Measurements from ENCODE around the gene RAD18. TPM values are rescaled to one million over a fixed set of nuclear protein-coding genes. Genes with fewer than 3 reads are reported as not detected.
A peak's percentile ranks its signal among the peaks of the same experiment; 100 is the strongest.

The RAD18 gene
- total RNA-seq, 3 donors from 2014 or later = 8.6 to 26.3 (median 13.4) TPM

- Histone ChIP-seq H3K4me1 (no peaks in the 10 kb centered on the region), H3K4me3 (no peak overlapping the region), H3K27ac (no peak overlapping the region), H3K27me3 (no peaks in the 10 kb centered on the region), H3K36me3 (no peaks in the 10 kb centered on the region), H3K9me3 (no peaks in the 10 kb centered on the region)
- intact Hi-C loops (cut with DNase I; ENCODE audit: low total_unique reads) = no loop called here
- no peak for DNase-seq (ENCODE audit: low spot score in 2 of 2)
- TF ChIP-seq CTCF (IDR thresholded peaks at IDR 0.05) = no peak
- TF ChIP-seq POLR2AphosphoS5 (IDR thresholded peaks at IDR 0.05) = no peak
- no peak for TF ChIP-seq POLR2A (IDR thresholded peaks at IDR 0.05)
Observed at GRCh38 chr3:9007213-9007612, 43.9 kb upstream of the RAD18 start.

- no peak for TF ChIP-seq POLR2AphosphoS5 (IDR thresholded peaks at IDR 0.05)
- no peak for TF ChIP-seq CTCF (IDR thresholded peaks at IDR 0.05)
- no peak for TF ChIP-seq POLR2A (IDR thresholded peaks at IDR 0.05)
Observed at GRCh38 chr3:9000041-9000440, 36.8 kb upstream of the RAD18 start.

GRCh38 chr3:8997151-8997550 is 33.9 kb upstream of the RAD18 start:
- Histone ChIP-seq H3K9me3 (no peaks in the 10 kb centered on the region), H3K27ac (peak overlapping the region in 1 of 2 donors; percentile 35), H3K36me3 (no peaks in the 10 kb centered on the region), H3K4me1 (no peaks in the 10 kb centered on the region), H3K4me3 (no peak overlapping the region), H3K27me3 (no peaks in the 10 kb centered on the region)
- TF ChIP-seq POLR2A (IDR thresholded peaks at IDR 0.05) (no peak), POLR2AphosphoS5 (IDR thresholded peaks at IDR 0.05) (no peak), CTCF (IDR thresholded peaks at IDR 0.05) (no peak)
- no peak for DNase-seq (ENCODE audit: low spot score in 2 of 2)
- intact Hi-C loops (cut with DNase I; ENCODE audit: low total_unique reads) = no loop called here

More at GRCh38 chr3:9000041-9000440, 36.8 kb upstream of the RAD18 start:
- no peaks in the 10 kb centered on the region for H3K4me1 ChIP-seq
- no peak overlapping the region for H3K4me3 ChIP-seq
- no peaks in the 10 kb centered on the region for H3K9me3 ChIP-seq
- H3K27ac ChIP-seq = no peak overlapping the region
- no peaks in the 10 kb centered on the region for H3K36me3 ChIP-seq
- no peak for DNase-seq (ENCODE audit: low spot score in 2 of 2)
- intact Hi-C loops (cut with DNase I; ENCODE audit: low total_unique reads) = no loop called here
- no peaks in the 10 kb centered on the region for H3K27me3 ChIP-seq

- intact Hi-C loops (cut with DNase I; ENCODE audit: low total_unique reads) = no loop called here
- peak in 1 of 2 donors; percentile 29 for DNase-seq (ENCODE audit: low spot score in 2 of 2)
- no peaks in the 10 kb centered on the region for H3K4me1 ChIP-seq
- no peaks in the 10 kb centered on the region for H3K36me3 ChIP-seq
- peak overlapping the region in 1 of 3 donors; percentile 35 for H3K4me3 ChIP-seq
- TF ChIP-seq POLR2AphosphoS5 (IDR thresholded peaks at IDR 0.05) = no peak
- TF ChIP-seq CTCF (IDR thresholded peaks at IDR 0.05) = peak in 1 of 3 donors; percentile 34
- no peaks in the 10 kb centered on the region for H3K27me3 ChIP-seq
- H3K9me3 ChIP-seq = no peaks in the 10 kb centered on the region
- peak overlapping the region in 1 of 2 donors; percentile 52 for H3K27ac ChIP-seq
Observed at GRCh38 chr3:8996681-8997121, 33.4 kb upstream of the RAD18 start.

GRCh38 chr3:8996216-8996615 is 32.9 kb upstream of the RAD18 start:
- DNase-seq (ENCODE audit: low spot score in 2 of 2) = no peak
- Histone ChIP-seq H3K27ac (peak overlapping the region in 1 of 2 donors; percentile 52), H3K4me1 (no peaks in the 10 kb centered on the region), H3K4me3 (no peak overlapping the region), H3K27me3 (no peaks in the 10 kb centered on the region), H3K9me3 (no peaks in the 10 kb centered on the region), H3K36me3 (no peaks in the 10 kb centered on the region)
- TF ChIP-seq CTCF (IDR thresholded peaks at IDR 0.05) (no peak), POLR2AphosphoS5 (IDR thresholded peaks at IDR 0.05) (no peak), POLR2A (IDR thresholded peaks at IDR 0.05) (no peak)
- intact Hi-C loops (cut with DNase I; ENCODE audit: low total_unique reads) = no loop called here
